ENCODE measurements around the gene VWA8. TPM values are rescaled to one million over a fixed set of nuclear protein-coding genes. Genes with fewer than 3 reads are reported as not detected.

VWA8 gene
- total RNA-seq, 1 experiment from 2014 or later, result 22.6 TPM

GRCh38 chr13:41588899-41589298 is 372.0 kb downstream of the VWA8 start:
- no peaks in the 10 kb centered on the region; a peak in 1 of 4 replicates for H3K36me3 ChIP-seq (ENCODE audit: control insufficient read depth in 1 of 2, insufficient read depth in 2 of 2, low read length in 2 of 2)
- DNase-seq (ENCODE audit: low read depth, low spot score) (peak; percentile 8), ATAC-seq (peak; percentile 40; the same call in 1 of the 2 replicates)
- intact Hi-C loops (cut with micrococcal nuclease), result no loop called here
- TF ChIP-seq MAX (IDR thresholded peaks at IDR 0.05) (no peak), FOSL1 (IDR thresholded peaks at IDR 0.05; ENCODE audit: low read depth) (peak; percentile 33; the same call in 1 of the 2 replicates)
- no peak overlapping the region for H3K4me3 ChIP-seq (replicated peaks in 1 of 2; ENCODE audit: low read depth in 1 of 2, low read length in 2 of 2)
- H3K27ac ChIP-seq (ENCODE audit: low read depth, low read length), result no peak overlapping the region; the same call in 1 of the 2 replicates
- RAD21 ChIA-PET (ENCODE audit: low non-redundant PET in 1 of 2, low total read pairs in 2 of 2, uncharacterized antibody in 2 of 2, unreplicated experiment in 2 of 2), result interaction anchor here in 1 of 2 experiments (0.7 kb wide), 1 partner anchor 16 kb away, joined by 4 read pairs; no protein-coding TSS in a partner anchor
- H2AFZ ChIP-seq (ENCODE audit: low read depth, low read length, poor library complexity, severe bottlenecking), result no peak overlapping the region
- H3K27me3 ChIP-seq (ENCODE audit: insufficient read depth, low read length), result no peaks in the 10 kb centered on the region
- H3K79me2 ChIP-seq (ENCODE audit: insufficient read depth, low read length), result no peaks in the 10 kb centered on the region
- POLR2A ChIA-PET, result no interaction called here
- BruUV-seq (replicated peaks), result no TSS peak
- H3K9ac ChIP-seq (ENCODE audit: low read length), result no peak overlapping the region
- CTCF ChIA-PET, result no interaction called here
- H3K4me1 ChIP-seq (ENCODE audit: control insufficient read depth in 1 of 2, insufficient read depth in 2 of 2, low read length in 2 of 2), result peaks cover 5 to 26% of the 10 kb centered on the region in 2 experiments; a peak in 3 of 4 replicates
- H3K4me2 ChIP-seq (ENCODE audit: low read length), result peak overlapping the region; percentile 41; the same call in 1 of the 2 replicates
- H3K9me3 ChIP-seq (ENCODE audit: control insufficient read depth in 1 of 2, insufficient read depth in 1 of 2, low read depth in 1 of 2, low read length in 2 of 2), result no peaks in the 10 kb centered on the region
- no peaks in the 10 kb centered on the region for H4K20me1 ChIP-seq (ENCODE audit: insufficient read depth)
- no peaks in the 10 kb centered on the region for H3K9me2 ChIP-seq (ENCODE audit: insufficient read depth)

DNA sequence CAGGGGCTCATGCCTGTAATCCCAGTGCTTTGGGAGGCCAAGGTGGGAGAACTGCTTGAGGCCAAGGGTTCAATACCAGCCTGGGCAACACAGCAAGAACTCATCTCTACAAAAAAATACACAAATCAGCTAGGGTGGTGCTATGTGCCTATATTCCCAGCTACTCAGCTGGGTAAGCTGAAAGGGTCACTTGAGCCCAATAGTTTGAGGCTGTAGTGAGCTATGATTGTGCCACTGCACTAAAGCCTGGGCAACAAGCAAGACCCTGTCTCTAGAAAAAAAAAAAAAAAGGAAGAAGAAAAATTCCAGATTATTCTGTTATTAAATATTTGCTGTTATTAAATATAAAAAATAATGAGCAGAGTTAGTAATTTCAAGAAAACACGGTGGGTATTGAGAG is 372.5 kb downstream of the VWA8 start:
- no peaks in the 10 kb centered on the region for H3K27me3 ChIP-seq (ENCODE audit: insufficient read depth, low read length)
- H3K36me3 ChIP-seq (ENCODE audit: control insufficient read depth in 1 of 2, insufficient read depth in 2 of 2, low read length in 2 of 2), result no peaks in the 10 kb centered on the region; a peak in 1 of 4 replicates
- H2AFZ ChIP-seq (ENCODE audit: low read depth, low read length, poor library complexity, severe bottlenecking), result no peak overlapping the region
- no peaks in the 10 kb centered on the region for H3K9me2 ChIP-seq (ENCODE audit: insufficient read depth)
- DNase-seq (ENCODE audit: low read depth, low spot score), result no peak
- peaks cover 5 to 26% of the 10 kb centered on the region in 2 experiments; a peak in 3 of 4 replicates for H3K4me1 ChIP-seq (ENCODE audit: control insufficient read depth in 1 of 2, insufficient read depth in 2 of 2, low read length in 2 of 2)
- H3K27ac ChIP-seq (ENCODE audit: low read depth, low read length), result no peak overlapping the region; the same call in 1 of the 2 replicates
- peak overlapping the region; percentile 41; the same call in 1 of the 2 replicates for H3K4me2 ChIP-seq (ENCODE audit: low read length)
- ChIA-PET RAD21 (ENCODE audit: low non-redundant PET in 1 of 2, low total read pairs in 2 of 2, uncharacterized antibody in 2 of 2, unreplicated experiment in 2 of 2) (no interaction called here), POLR2A (no interaction called here), CTCF (no interaction called here)
- TF ChIP-seq, protein P1, sequence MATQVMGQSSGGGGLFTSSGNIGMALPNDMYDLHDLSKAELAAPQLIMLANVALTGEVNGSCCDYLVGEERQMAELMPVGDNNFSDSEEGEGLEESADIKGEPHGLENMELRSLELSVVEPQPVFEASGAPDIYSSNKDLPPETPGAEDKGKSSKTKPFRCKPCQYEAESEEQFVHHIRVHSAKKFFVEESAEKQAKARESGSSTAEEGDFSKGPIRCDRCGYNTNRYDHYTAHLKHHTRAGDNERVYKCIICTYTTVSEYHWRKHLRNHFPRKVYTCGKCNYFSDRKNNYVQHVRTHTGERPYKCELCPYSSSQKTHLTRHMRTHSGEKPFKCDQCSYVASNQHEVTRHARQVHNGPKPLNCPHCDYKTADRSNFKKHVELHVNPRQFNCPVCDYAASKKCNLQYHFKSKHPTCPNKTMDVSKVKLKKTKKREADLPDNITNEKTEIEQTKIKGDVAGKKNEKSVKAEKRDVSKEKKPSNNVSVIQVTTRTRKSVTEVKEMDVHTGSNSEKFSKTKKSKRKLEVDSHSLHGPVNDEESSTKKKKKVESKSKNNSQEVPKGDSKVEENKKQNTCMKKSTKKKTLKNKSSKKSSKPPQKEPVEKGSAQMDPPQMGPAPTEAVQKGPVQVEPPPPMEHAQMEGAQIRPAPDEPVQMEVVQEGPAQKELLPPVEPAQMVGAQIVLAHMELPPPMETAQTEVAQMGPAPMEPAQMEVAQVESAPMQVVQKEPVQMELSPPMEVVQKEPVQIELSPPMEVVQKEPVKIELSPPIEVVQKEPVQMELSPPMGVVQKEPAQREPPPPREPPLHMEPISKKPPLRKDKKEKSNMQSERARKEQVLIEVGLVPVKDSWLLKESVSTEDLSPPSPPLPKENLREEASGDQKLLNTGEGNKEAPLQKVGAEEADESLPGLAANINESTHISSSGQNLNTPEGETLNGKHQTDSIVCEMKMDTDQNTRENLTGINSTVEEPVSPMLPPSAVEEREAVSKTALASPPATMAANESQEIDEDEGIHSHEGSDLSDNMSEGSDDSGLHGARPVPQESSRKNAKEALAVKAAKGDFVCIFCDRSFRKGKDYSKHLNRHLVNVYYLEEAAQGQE (IDR thresholded peaks at IDR 0.05; ENCODE audit: low read depth), result no peak
- TF ChIP-seq SIN3A (IDR thresholded peaks at IDR 0.05; ENCODE audit: low read depth) (no peak), MAX (IDR thresholded peaks at IDR 0.05) (no peak)
- no peaks in the 10 kb centered on the region for H4K20me1 ChIP-seq (ENCODE audit: insufficient read depth)
- no TSS peak for BruUV-seq (replicated peaks)
- H3K4me3 ChIP-seq (replicated peaks in 1 of 2; ENCODE audit: low read depth in 1 of 2, low read length in 2 of 2), result no peak overlapping the region
- ATAC-seq, result no peak
- H3K9me3 ChIP-seq (ENCODE audit: control insufficient read depth in 1 of 2, insufficient read depth in 1 of 2, low read depth in 1 of 2, low read length in 2 of 2), result no peaks in the 10 kb centered on the region
- intact Hi-C loops (cut with micrococcal nuclease), result no loop called here
- no peaks in the 10 kb centered on the region for H3K79me2 ChIP-seq (ENCODE audit: insufficient read depth, low read length)
- no peak overlapping the region for H3K9ac ChIP-seq (ENCODE audit: low read length)

Data from HCT116 (cell line).